GM10248 (cell line): ENCODE data around the gene CKAP2L.

Source experiments
- CTCF ChIA-PET: fragments of 300-600 bp; sonication (Branson Sonifier 250); formaldehyde crosslinking; extraction: SDS; loops from one replicate; lab custom pipeline; 2021; ENCODE audit warnings: antibody characterized with exemption; lab: Yijun Ruan, JAX
- POLR2A ChIA-PET: fragments of 350-650 bp; sonication (Branson Sonifier 250); formaldehyde crosslinking; extraction: SDS; loops from one replicate; lab custom pipeline; 2020; ENCODE audit warnings: antibody characterized with exemption; lab: Yijun Ruan, JAX
- DNase-seq: peaks from one replicate; pipeline ENCODE4 v3.0.0; 2012; ENCODE audit errors: extremely low spot score
- TF ChIP-seq, protein P1 (sequence below): IDR thresholded peaks from 2 replicates; pipeline ENCODE4 v1.5.1; 2012; ENCODE audit warnings: mild to moderate bottlenecking, low read depth; ENCODE audit errors: extremely low read depth, missing control alignments, control extremely low read depth

The CKAP2L gene

DNA sequence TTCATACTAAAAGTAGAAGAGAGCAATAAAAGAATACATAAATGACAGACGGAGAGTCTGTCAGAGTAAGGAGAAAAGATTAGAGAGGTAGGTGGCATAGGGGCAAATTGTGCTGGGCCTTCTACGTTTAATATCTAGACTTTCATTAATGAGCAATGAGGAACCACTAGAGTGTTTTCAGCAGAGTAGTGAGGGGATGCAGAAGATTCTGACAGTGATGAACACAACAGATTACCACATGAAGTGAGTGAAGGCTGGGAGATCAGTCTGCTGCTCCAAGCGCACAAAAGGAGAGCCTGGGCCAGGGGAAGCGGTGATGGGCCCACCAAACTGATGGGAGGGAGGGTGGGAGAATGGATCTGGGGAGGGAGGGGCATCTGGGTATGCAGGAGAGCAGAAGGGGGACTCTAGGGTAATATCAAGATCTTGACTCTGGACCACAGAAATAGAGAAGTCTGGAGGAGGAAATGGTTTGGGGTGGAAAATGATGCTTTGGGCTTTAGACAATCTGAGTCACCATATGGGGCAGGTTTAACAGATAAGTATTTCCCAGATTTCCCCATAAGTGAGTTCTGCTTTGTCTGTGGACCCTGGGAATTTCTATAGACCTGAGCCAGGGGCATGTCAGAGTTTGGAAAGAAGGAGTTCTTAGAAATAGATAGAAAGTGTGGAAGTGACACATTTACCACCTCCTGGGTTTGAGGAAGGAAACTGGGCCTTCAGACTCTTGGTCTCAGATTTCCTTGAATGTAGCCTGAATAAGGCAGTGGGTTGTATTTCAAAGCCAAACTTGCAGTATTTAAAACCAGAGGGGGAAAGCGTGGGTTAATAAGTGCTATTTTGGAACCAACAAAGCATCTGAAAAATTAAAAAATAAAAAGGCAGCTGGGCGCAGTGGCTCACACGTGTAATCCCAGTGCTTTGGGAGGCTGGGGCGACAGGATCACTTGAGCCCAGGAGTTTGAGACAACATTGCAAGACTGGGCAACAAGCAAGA lies 34.9 kb upstream of the CKAP2L start:
- no peak for DNase-seq
- ChIA-PET CTCF (interaction anchor here (1.0 to 1.3 kb wide), 4 partner anchors 10 to 86 kb away, joined by 3 to 5 read pairs (median 4); no protein-coding TSS in a partner anchor), POLR2A (no interaction called here)
- TF ChIP-seq, protein P1, sequence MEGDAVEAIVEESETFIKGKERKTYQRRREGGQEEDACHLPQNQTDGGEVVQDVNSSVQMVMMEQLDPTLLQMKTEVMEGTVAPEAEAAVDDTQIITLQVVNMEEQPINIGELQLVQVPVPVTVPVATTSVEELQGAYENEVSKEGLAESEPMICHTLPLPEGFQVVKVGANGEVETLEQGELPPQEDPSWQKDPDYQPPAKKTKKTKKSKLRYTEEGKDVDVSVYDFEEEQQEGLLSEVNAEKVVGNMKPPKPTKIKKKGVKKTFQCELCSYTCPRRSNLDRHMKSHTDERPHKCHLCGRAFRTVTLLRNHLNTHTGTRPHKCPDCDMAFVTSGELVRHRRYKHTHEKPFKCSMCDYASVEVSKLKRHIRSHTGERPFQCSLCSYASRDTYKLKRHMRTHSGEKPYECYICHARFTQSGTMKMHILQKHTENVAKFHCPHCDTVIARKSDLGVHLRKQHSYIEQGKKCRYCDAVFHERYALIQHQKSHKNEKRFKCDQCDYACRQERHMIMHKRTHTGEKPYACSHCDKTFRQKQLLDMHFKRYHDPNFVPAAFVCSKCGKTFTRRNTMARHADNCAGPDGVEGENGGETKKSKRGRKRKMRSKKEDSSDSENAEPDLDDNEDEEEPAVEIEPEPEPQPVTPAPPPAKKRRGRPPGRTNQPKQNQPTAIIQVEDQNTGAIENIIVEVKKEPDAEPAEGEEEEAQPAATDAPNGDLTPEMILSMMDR: no peak

DNA sequence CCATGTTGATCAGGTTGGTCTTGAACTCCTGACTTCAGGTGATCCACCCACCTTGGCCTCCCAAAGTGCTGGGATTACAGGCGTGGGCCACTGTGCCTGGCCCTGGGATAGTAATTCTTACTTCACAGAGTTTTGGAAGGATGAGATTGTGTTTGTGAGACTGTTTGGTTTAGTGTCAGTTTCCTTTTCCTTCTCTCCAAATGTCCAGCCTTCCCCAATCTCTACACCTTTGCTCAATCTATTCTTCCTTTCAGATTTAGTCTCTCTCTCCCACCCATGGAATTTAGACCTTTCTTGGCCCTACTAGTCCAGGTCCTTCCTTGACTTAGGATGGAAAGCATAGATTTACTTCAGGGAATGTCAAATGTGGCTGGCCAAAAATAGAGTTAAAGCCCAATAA lies 32.1 kb upstream of the CKAP2L start:
- POLR2A ChIA-PET: no interaction called here

DNA sequence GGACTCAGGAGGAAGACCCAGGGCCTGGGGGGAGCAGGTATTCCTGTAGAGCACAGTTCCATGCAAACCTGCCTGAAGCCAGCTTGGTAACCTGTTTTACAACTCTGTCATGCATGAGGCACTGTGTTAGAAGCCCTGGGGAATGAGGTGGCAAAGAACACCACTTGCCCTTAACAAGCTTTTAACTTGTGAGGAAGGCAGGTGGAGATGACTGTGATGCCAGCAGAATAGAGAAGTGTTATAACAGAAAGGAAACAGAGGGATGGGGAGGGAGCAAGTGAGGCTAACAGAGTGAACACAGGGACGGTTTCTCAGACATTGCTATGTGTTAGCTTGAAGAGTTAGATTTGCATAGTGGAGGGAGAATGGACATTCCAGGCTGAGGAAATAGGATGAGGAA lies 31.4 kb upstream of the CKAP2L start:
- TF ChIP-seq, protein P1: no peak
- ChIA-PET POLR2A (no interaction called here), CTCF (interaction anchor here (1.0 to 2.0 kb wide), 6 partner anchors 13 to 146 kb away, joined by 3 to 7 read pairs (median 3); no protein-coding TSS in a partner anchor)
- no peak for DNase-seq

More for the DNA sequence above, 32.1 kb upstream of the CKAP2L start:
- DNase-seq: no peak
- CTCF ChIA-PET: interaction anchor here (0.5 to 2.0 kb wide), 5 partner anchors 13 to 146 kb away, joined by 3 to 6 read pairs (median 3); no protein-coding TSS in a partner anchor
- TF ChIP-seq, protein P1: no peak

DNA sequence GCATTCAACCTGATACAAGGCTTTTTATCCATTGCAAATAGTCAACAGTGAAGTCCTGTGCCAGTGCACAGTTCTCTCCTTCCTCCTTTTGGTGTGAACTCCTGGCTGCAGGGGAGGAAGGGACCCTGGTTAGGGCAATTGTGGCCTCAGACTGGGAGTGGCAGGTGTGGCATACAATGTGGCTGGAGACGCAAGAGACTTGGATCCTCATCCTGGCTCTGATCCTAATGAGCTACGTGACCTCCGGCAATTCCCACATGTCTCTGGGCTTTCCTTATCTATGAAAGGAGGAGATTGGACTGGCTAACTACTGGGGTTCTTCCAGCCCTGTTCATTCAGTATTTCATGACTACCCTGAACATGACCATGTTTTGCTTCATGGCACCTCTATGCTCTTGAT lies 30.4 kb upstream of the CKAP2L start:
- ChIA-PET CTCF (interaction anchor here (1.4 to 2.0 kb wide), 4 partner anchors 11 to 147 kb away, joined by 3 to 7 read pairs (median 5); no protein-coding TSS in a partner anchor), POLR2A (no interaction called here)
- TF ChIP-seq, protein P1: no peak
- no peak for DNase-seq

DNA sequence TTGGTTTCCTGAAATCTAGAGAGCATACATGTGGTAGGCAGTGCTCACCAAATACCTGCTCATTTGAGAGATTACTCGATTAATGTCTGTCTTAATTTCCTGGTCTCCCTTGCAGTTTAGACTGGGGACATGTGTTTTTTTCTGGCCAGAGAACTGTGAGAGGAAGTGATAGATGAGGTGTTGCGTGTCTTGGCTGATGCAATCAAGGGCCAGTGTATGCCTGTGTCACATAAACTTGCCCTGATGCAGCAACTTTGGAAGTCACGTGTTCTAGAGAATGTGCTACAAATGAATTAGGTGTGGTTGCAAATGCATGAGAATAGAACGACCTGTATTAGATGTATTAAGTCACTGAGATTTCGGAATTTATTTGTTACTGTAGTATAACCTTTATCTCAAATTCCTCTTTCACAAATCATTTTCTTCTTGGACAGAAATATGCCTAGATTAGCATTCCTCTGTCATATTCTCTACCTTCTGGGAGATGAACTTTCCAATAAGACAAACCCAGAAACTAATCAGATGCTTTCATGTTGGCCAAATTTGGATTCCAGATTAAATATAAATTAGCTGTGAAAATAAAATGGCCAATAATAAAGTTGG lies 29.8 kb upstream of the CKAP2L start:
- ChIA-PET CTCF (interaction anchor here (0.9 to 1.8 kb wide), 4 partner anchors 11 to 88 kb away, joined by 3 to 4 read pairs (median 4); no protein-coding TSS in a partner anchor), POLR2A (interaction anchor here (0.7 kb wide), 1 partner anchor 149 kb away, joined by 3 read pairs; no protein-coding TSS in a partner anchor)
- DNase-seq: peak; percentile 35
- TF ChIP-seq, protein P1: no peak
